ENCODE data around the gene SLC7A6OS.
A peak's percentile ranks its signal among the peaks of the same experiment; 100 is the strongest.
"Not testable (repeated sequence)": the region's sequence is repeated elsewhere in the genome, so short reads cannot be mapped to it uniquely, and the experiment has no call there.

The SLC7A6OS gene

GRCh38 chr16:68297908-68298307 is 12.8 kb downstream of the SLC7A6OS start:
- no peak for DNase-seq

- no peak for DNase-seq
Observed at GRCh38 chr16:68296693-68297092, 14.1 kb downstream of the SLC7A6OS start.

DNA sequence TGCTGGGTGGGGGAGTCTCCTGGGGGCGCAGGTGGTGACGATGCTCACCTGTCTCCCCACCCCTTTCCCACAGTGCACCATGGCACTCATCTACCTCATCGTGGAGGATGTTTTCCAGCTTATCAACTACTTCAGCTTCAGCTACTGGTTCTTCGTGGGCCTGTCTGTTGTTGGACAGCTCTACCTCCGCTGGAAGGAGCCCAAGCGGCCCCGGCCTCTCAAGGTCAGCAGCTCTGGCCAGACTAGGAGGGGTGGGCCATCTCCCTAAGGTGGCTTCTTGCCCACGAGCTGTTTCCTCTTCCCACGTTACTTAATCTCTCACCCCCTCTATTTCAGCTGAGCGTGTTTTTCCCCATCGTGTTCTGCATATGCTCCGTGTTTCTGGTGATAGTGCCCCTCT is 14.5 kb downstream of the SLC7A6OS start:
- DNase-seq, result no peak

DNA sequence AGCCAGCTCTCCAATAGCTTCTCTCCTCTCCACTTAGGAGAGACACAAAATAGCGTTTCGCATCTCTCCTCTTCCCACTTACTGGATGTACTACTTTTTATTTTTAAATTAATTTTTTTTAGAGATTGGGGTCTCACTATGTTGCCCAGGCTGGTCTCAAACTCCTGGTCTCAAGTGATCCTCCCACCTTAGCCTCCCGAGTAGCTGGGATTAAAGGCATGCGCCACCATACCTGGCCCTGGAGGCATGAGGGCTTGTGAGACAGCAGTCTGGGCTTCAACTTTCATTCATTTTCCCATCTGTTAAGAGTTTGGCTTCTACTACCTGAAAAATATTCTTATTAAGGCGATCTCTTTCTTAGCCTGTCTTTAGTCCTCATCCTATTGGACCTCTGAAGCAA is 18.3 kb downstream of the SLC7A6OS start:
- DNase-seq, result no peak

GRCh38 chr16:68291227-68291626 is 19.5 kb downstream of the SLC7A6OS start:
- no peak for DNase-seq

DNA sequence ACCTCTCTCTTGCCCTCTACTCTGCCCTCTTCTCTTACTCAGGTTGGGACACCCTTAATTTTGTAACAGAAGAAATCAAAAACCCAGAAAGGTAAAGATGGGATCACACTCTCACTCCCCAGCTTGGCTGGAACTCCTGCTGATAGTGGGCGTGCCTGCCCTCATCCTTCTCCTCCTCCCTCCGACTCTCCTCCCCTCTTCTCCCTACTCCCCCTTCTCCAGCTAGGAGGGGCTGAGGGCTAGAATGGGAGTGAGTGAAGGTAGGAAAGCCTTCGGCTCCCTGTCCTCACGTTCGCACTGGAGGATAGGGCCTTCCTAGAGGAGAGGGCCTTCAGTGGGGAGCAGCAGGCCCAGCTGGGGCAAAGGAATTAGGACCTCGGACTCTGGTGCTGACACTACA is 20.3 kb downstream of the SLC7A6OS start:
- DNase-seq, result no peak

- DNase-seq, result peak; percentile 50
Observed at GRCh38 chr16:68289621-68290329, 21.0 kb downstream of the SLC7A6OS start.

DNA sequence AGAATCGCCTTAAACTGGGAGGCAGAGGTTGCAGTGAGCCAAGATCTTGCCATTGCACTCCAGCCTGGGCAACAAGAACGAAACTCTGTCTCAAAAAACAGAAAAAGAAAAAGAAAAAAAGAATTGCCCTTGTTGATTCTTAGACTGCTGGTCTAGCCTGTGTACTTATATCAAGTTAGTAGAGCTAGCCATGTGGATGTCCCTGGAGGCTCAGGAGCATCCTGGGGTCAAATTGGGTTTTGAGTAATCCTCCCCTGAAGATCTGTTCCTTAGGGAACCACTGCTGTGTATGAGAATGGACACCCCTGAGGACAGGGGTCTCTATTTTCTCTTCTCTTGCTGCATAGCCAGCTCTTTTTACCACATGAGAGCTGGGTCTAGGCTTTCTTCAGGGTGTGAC is 21.5 kb downstream of the SLC7A6OS start:
- no peak for DNase-seq

DNA sequence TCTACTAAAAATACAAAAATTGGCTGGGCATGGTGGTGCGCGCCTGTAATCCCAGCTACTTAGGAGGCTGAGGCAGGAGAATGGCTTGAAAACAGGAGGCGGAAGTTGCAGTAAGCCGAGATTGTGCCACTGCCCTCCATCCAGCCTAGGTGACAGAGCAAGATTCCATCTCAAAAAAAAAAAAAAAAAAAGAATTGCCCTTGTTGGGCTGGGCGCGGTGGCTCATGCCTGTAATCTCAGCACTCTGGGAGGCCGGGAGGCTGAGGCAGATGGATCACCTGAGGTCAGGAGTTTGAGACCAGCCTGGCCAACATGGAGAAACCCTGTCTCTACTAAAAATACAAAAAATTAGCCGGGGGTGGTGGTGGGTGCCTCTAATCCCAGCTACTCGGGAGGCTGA is 21.9 kb downstream of the SLC7A6OS start:
- not testable (repeated sequence) for DNase-seq

DNA sequence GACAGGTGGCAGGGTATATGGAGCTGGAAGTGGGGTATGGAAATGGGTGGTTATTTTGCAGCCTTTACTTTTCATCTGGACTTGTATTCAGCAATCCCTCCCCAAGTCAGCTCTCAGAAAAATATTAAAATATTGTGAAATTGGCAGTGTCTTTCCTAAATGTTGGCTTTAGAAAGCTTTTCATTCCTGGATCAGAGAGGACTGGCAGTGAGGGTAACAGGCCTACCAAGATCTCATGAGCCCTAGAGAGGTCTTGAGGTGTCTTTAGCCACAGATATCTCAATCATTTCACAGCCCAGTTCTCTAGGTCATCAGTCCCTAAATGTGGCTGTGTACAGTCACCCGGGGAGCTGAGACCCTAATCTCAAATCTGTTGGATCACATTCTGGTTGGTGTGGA is 22.5 kb downstream of the SLC7A6OS start:
- DNase-seq, result no peak

GRCh38 chr16:68287276-68288251 is 23.2 kb downstream of the SLC7A6OS start:
- DNase-seq, result no peak

- peak; percentile 25 for DNase-seq
Observed at GRCh38 chr16:68286153-68287074, 24.3 kb downstream of the SLC7A6OS start.

DNA sequence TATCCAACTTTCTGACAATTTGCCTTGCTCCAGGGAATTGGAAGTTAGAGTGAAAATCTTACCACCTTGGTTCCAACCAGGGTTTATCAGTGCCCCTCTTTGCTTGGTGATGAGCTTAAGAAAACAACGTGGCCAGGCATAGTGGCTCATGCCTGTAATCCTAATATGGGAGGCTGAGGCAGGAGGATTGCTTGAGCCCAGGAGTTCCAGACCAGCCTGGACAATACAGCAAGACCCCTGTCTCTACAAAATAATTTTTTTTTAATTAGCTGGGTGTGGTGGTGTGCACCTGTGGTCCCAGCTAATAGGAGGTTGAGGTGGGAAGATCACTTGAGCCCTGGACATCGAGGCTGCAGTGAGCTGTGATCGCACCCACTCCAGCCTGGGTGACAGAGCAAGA is 25.1 kb downstream of the SLC7A6OS start:
- no peak for DNase-seq

DNA sequence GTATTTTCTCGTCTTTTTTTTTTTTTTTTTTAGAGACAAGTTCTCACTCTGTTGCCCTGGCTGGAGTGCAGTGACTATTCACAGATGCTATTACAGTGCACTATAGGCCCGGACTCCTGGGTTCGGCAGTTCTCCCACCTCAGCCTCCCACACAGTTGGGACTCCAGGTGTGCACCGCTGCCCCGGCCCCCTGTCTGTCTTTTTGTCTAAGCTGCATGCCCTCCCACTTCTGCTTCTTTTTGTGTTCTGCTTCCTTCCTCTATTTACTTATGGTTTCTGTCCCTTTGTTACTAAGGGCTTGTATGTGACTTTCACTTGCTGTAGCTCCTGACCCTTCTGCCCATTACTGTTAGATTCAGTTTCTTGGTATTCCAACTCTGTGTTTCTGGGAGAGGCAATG is 25.9 kb downstream of the SLC7A6OS start:
- DNase-seq, result no peak

DNA sequence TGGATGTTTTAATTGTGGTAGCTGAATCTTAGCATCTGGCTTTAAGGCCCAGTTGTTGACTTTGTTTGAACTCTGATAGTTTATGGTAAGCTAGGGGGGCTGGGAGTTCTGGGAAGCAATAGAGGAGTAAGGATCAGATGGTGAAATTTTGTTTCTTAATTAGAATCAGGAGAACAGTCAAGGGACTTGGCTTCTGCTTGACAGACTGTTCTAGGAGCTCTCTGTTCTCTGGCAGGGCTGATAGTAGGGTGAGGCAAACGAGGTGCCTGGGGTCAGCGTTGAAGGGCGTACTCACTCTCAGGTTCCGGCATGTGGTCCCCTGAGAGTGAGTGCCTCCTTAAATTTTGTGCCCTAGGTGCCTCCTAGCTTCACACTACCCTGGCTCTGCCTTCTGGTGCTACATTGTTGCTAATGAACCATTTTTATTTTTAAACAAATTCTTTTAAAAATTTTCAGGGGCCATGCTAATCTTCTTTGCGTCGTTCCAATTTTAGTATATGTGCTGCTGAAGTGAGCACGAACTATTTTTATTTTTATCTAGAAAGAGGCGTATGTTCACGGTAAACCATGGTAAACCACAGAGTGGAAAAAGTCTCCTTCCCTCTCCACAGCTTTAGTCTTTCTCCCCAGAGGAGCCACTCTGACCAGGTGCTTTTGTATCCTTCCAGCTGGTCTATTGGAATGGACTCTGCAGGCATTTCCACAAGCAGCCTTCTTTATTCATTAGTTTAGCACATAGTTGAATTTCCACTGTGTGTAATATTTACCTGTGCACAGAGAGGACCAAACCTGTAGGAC is 26.7 kb downstream of the SLC7A6OS start:
- no peak for DNase-seq

GRCh38 chr16:68283346-68283745 is 27.4 kb downstream of the SLC7A6OS start:
- DNase-seq, result no peak

- DNase-seq, result no peak
Observed at GRCh38 chr16:68282064-68282452, 28.7 kb downstream of the SLC7A6OS start.

DNA sequence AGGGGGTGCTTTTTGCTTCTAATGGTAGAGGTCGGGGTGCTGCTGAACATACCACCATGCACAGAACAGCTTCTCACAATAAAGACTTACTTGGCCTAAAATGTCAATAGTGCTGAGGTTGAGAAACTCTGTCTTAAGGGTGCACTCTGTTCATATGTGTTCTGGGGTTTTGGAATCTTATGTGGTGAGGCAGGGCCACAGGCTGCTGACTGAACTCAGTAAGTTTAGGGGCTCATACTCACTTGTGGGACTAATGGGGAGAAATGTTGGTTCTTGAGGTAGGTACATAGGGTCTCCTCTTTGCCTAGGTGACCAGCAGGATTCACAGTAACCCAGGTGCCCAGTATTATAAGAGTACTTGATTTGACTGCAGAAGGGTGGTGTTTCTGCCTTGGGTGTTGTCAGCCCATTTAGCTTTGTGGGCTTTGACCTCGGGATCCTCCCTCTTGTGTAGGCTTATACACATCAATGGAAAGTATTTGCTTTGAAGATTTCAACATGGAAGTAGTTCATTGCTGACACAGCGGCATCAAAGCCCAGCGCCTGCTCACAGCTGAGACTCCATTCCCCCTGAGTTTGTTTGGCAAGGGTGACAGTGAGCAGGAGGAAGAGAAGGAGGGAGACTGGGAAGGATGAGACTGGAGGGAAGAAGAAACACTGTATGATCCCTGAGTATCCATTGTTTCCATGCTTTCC is 29.2 kb downstream of the SLC7A6OS start:
- no peak for DNase-seq

GRCh38 chr16:68279726-68280558 is 30.8 kb downstream of the SLC7A6OS start:
- no peak for DNase-seq

DNA sequence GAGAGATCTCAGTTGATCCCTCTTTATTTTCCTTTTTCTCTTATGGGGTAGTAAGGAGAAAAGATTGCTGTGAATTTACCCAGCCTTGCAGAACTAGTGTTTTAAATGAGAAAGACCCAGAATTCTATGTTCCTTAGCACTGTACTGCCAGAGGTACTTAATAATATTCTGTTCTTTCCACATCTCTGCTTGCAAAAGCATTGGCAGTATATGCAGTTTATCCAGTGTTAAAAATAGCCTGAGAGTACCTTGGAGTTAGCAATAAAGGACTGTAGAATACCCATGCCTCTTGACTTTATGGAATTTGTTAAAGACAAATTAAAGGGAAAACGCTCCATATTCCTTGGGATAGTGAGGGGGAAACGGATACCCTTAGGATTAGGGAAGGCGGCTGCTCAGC is 34.5 kb downstream of the SLC7A6OS start:
- DNase-seq, result no peak
